Breast epithelium (tissue), 4 donors: Measurements from ENCODE around the gene PCNA. TPM values are rescaled to one million over a fixed set of nuclear protein-coding genes. Genes with fewer than 3 reads are reported as not detected.

ENCODE experiments used
- DNase-seq, 2 donors: peaks; one replicate each; pipeline ENCODE4 v3.0.0-alpha.2; 2019; ENCODE audit warnings: low spot score in 2 of 2
- H3K27ac ChIP-seq, 2 donors: fragments of 200-600 bp; sonication (generic) in 1 of 2; one replicate each; pipeline ENCODE4 v1.5.1; 2016 to 2019; ENCODE audit warnings: mild to moderate bottlenecking in 1 of 2
- H3K27me3 ChIP-seq, 2 donors: fragments of 200-600 bp; sonication (generic) in 1 of 2; one replicate each; pipeline versions ENCODE4 v1.5.1 to v1.6.0; 2017 to 2019; ENCODE audit warnings: control low read depth in 1 of 2, mild to moderate bottlenecking in 1 of 2
- H3K36me3 ChIP-seq: fragments of 200-600 bp; one replicate; pipeline ENCODE4 v1.5.1; 2019
- H3K4me1 ChIP-seq, 2 donors: fragments of 200-600 bp; sonication (generic); one replicate each; pipeline ENCODE4 v1.5.1; 2016 to 2019; ENCODE audit warnings: control low read depth in 1 of 2
- H3K4me3 ChIP-seq, 3 donors: fragments of 200-600 bp; sonication (generic); 1 replicate in 2 of 3; 2 replicates in 1 of 3; pipeline ENCODE4 v1.5.1; 2016 to 2019; ENCODE audit warnings: mild to moderate bottlenecking in 3 of 3, moderate library complexity in 2 of 3
- H3K9me3 ChIP-seq, 2 donors: fragments of 200-600 bp; sonication (generic) in 1 of 2; one replicate each; pipeline ENCODE4 v1.5.1; 2016 to 2019; ENCODE audit warnings: control low read depth in 1 of 2
- CTCF ChIP-seq, 3 donors: fragments of 450-650 bp; IDR thresholded peaks; one replicate each; pipeline ENCODE4 v1.5.1; 2016 to 2017; ENCODE audit warnings: antibody characterized with exemption in 3 of 3, mild to moderate bottlenecking in 3 of 3, moderate library complexity in 3 of 3
- POLR2A ChIP-seq: fragments of 450-650 bp; IDR thresholded peaks from one replicate; pipeline ENCODE4 v1.6.1; 2016; ENCODE audit warnings: antibody characterized with exemption, mild to moderate bottlenecking, moderate library complexity
- POLR2AphosphoS5 ChIP-seq, 3 donors: sonication (generic); formaldehyde crosslinking; IDR thresholded peaks; one replicate each; pipeline ENCODE4 v1.6.1; 2017; ENCODE audit warnings: antibody characterized with exemption in 3 of 3
- intact Hi-C: fragments of 100-400 bp; cut with DNase I; formaldehyde crosslinking; loops from one replicate; pipeline ENCODE4 v1.15.1; 2023; ENCODE audit warnings: low total_unique reads
- total RNA-seq, 3 donors: library from RNA; depleted of rRNA; stranded (reverse); fragments of >200 nt; gene quantifications; one replicate each; pipeline ENCODE4 v1.1.0, GENCODE V29; 2016

Gene PCNA
- total RNA-seq, 3 donors from 2014 or later = 32.3 to 62.9 (median 55.4) TPM

- Histone ChIP-seq H3K4me1 (no peaks in the 10 kb centered on the region), H3K27ac (no peak overlapping the region), H3K36me3 (no peaks in the 10 kb centered on the region), H3K27me3 (no peaks in the 10 kb centered on the region), H3K9me3 (no peaks in the 10 kb centered on the region), H3K4me3 (no peak overlapping the region)
- TF ChIP-seq POLR2A (no peak), CTCF (IDR thresholded peaks at IDR 0.05) (no peak), POLR2AphosphoS5 (IDR thresholded peaks at IDR 0.05) (no peak)
- DNase-seq = no peak
- intact Hi-C loops = no loop called here
Observed at GRCh38 chr20:5070570-5070969, 49.2 kb downstream of the PCNA start.

- DNase-seq = no peak
- Histone ChIP-seq H3K36me3 (no peaks in the 10 kb centered on the region), H3K9me3 (no peaks in the 10 kb centered on the region), H3K27me3 (no peaks in the 10 kb centered on the region), H3K4me1 (no peaks in the 10 kb centered on the region), H3K27ac (no peak overlapping the region), H3K4me3 (no peak overlapping the region)
- TF ChIP-seq POLR2AphosphoS5 (IDR thresholded peaks at IDR 0.05) (no peak), POLR2A (no peak), CTCF (IDR thresholded peaks at IDR 0.05) (no peak)
- intact Hi-C loops = no loop called here
Observed at GRCh38 chr20:5070081-5070480, 49.7 kb downstream of the PCNA start.

- Histone ChIP-seq H3K27me3 (no peaks in the 10 kb centered on the region), H3K9me3 (no peaks in the 10 kb centered on the region), H3K36me3 (no peaks in the 10 kb centered on the region), H3K4me3 (no peak overlapping the region), H3K27ac (no peak overlapping the region), H3K4me1 (no peaks in the 10 kb centered on the region)
- intact Hi-C loops = no loop called here
- TF ChIP-seq CTCF (IDR thresholded peaks at IDR 0.05) (no peak), POLR2A (no peak), POLR2AphosphoS5 (IDR thresholded peaks at IDR 0.05) (no peak)
- no peak for DNase-seq
Observed at GRCh38 chr20:5069141-5069806, 50.5 kb downstream of the PCNA start.

GRCh38 chr20:5067877-5068645 lies 51.7 kb downstream of the PCNA start:
- no peaks in the 10 kb centered on the region for H3K4me1 ChIP-seq
- H3K27ac ChIP-seq = no peak overlapping the region
- H3K36me3 ChIP-seq = no peaks in the 10 kb centered on the region
- H3K4me3 ChIP-seq = no peak overlapping the region
- intact Hi-C loops = no loop called here
- TF ChIP-seq CTCF (IDR thresholded peaks at IDR 0.05) (no peak), POLR2AphosphoS5 (IDR thresholded peaks at IDR 0.05) (no peak), POLR2A (no peak)
- no peaks in the 10 kb centered on the region for H3K27me3 ChIP-seq
- no peaks in the 10 kb centered on the region for H3K9me3 ChIP-seq
- no peak for DNase-seq

GRCh38 chr20:5065879-5066383 lies 53.8 kb downstream of the PCNA start:
- no peak overlapping the region for H3K4me3 ChIP-seq
- no peaks in the 10 kb centered on the region for H3K27me3 ChIP-seq
- H3K27ac ChIP-seq = no peak overlapping the region
- H3K4me1 ChIP-seq = no peaks in the 10 kb centered on the region
- intact Hi-C loops = no loop called here
- DNase-seq = no peak
- TF ChIP-seq POLR2A (no peak), CTCF (IDR thresholded peaks at IDR 0.05) (no peak), POLR2AphosphoS5 (IDR thresholded peaks at IDR 0.05) (no peak)
- H3K36me3 ChIP-seq = no peaks in the 10 kb centered on the region
- no peaks in the 10 kb centered on the region for H3K9me3 ChIP-seq
